ENCODE data around the gene NRSN1. TPM values are rescaled to one million over a fixed set of nuclear protein-coding genes. Genes with fewer than 3 reads are reported as not detected.

The NRSN1 gene
- total and polyA plus RNA-seq, 2 of the 13 experiments (the other 11 are each of a cell fraction or from before 2014, with no cell fraction given), result not detected

DNA sequence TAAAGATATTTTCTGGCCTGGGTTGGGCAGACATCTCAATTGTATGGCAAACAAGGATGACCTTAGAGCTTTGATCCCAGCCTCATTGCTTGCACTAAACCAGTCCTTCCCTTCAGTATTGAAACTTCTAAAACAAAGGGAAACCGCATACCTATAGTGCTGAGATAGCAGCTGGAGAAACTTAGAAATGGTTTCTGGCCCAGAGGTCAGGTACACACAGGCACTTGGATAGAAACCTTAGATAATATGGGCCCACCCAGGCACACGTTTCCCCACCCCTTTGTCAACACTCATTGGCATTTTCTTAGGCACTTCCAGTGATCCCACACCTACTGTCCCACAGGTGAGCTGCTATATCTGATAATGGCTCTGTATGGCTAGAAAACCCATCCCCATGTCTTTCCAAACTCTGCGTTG, 22.1 kb downstream of the NRSN1 start (continued):
- TF ChIP-seq HMGXB4 (CRISPR knock-in tag; IDR thresholded peaks at IDR 0.05; ENCODE audit: borderline replicate concordance in 1 of 2, low read depth in 1 of 2) (0 out of 4 replicates have a peak, but pooled peaks of 1 of the 2 experiments have one; percentile 39), SP5 (CRISPR knock-in tag; IDR thresholded peaks at IDR 0.05; ENCODE audit: borderline replicate concordance, low read depth) (peak; percentile 95), SOX5 (CRISPR knock-in tag; IDR thresholded peaks at IDR 0.05; ENCODE audit: borderline replicate concordance) (peak; percentile 98), GRHL1 (CRISPR knock-in tag; conservative IDR thresholded peaks at IDR 0.05) (no peak), ZSCAN29 (CRISPR knock-in tag; conservative IDR thresholded peaks at IDR 0.05) (0 out of 2 replicates have a peak, but pooled peaks have one; percentile 53), ZNF883 (CRISPR knock-in tag; IDR thresholded peaks at IDR 0.05; ENCODE audit: not compliant biosample characterization) (no peak), HOXA5 (CRISPR knock-in tag; IDR thresholded peaks at IDR 0.05) (0 out of 2 replicates have a peak, but pooled peaks have one; percentile 42), MTA1 (CRISPR knock-in tag; IDR thresholded peaks at IDR 0.05; ENCODE audit: borderline replicate concordance) (no peak; the same call in 1 of the 2 replicates), ZNF33A (CRISPR knock-in tag; IDR thresholded peaks at IDR 0.05; ENCODE audit: borderline replicate concordance) (no peak), ZNF232 (CRISPR knock-in tag; IDR thresholded peaks at IDR 0.05; ENCODE audit: borderline replicate concordance) (no peak), PAF1 (CRISPR knock-in tag; IDR thresholded peaks at IDR 0.05) (no peak), ZNF318 (CRISPR knock-in tag; IDR thresholded peaks at IDR 0.05) (no peak)
- TF ChIP-seq, protein P1, sequence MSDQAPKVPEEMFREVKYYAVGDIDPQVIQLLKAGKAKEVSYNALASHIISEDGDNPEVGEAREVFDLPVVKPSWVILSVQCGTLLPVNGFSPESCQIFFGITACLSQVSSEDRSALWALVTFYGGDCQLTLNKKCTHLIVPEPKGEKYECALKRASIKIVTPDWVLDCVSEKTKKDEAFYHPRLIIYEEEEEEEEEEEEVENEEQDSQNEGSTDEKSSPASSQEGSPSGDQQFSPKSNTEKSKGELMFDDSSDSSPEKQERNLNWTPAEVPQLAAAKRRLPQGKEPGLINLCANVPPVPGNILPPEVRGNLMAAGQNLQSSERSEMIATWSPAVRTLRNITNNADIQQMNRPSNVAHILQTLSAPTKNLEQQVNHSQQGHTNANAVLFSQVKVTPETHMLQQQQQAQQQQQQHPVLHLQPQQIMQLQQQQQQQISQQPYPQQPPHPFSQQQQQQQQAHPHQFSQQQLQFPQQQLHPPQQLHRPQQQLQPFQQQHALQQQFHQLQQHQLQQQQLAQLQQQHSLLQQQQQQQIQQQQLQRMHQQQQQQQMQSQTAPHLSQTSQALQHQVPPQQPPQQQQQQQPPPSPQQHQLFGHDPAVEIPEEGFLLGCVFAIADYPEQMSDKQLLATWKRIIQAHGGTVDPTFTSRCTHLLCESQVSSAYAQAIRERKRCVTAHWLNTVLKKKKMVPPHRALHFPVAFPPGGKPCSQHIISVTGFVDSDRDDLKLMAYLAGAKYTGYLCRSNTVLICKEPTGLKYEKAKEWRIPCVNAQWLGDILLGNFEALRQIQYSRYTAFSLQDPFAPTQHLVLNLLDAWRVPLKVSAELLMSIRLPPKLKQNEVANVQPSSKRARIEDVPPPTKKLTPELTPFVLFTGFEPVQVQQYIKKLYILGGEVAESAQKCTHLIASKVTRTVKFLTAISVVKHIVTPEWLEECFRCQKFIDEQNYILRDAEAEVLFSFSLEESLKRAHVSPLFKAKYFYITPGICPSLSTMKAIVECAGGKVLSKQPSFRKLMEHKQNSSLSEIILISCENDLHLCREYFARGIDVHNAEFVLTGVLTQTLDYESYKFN (CRISPR knock-in tag; conservative IDR thresholded peaks at IDR 0.05), result peak; percentile 92
